NCI-H1417 (cell line): ENCODE results near the gene CEBPG.

Experiments used
- DNase-seq, 3 experiments: peaks; one replicate each; lab custom pipeline; 2025; lab: John Stamatoyannopoulos, UW

CEBPG gene

DNA sequence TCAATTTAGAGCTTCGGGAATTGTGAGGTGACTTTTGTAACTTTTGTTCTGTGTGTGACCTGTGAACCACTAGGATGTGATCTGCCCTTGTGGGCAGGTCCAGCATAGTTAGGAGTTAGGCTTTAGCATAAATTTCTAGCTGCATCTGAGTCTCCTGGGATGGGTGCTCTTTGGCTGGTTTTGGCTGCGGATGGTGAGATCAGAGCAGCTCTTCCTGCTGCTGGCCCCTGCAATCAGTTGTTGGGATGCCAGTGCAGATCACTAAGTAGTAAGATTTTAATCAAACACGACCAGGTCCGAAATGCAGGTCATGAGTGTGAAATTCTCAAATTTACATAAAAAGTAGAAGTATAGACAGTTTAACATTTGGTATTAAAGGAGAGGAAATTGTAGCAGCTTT lies 8.5 kb downstream of the CEBPG start:
- DNase-seq, result no peak

GRCh38 chr19:33382982-33383381 lies 9.5 kb downstream of the CEBPG start:
- DNase-seq, result no peak

GRCh38 chr19:33383720-33384292 lies 10.3 kb downstream of the CEBPG start:
- DNase-seq, result no peak

GRCh38 chr19:33384983-33385382 lies 11.5 kb downstream of the CEBPG start:
- no peak for DNase-seq

DNA sequence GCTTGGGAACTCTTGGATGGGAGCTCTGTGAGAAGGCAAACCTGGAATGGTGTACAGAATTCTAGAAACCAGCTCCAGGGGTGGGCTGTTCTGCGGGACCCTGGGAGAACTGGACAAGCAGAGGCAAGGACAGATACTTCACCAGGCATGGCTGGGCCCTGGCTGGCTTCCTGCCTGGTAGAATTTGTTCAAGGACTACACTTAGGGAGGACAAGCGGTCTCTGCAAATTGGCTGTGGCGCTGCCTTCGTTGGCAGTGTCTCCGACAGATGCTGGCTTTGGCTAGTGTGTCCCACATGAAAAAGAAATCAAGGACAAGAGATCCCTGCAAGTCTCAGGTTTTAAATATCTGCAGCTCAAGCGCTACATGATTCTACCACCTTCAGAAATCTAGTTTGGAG lies 12.4 kb downstream of the CEBPG start:
- DNase-seq, result peak in 1 of 3 experiments; percentile 4

GRCh38 chr19:33386361-33386858 lies 12.9 kb downstream of the CEBPG start:
- DNase-seq, result no peak

- DNase-seq, result no peak
Measured at GRCh38 chr19:33387351-33388230, 14.1 kb downstream of the CEBPG start.

GRCh38 chr19:33388231-33388724 lies 14.8 kb downstream of the CEBPG start:
- DNase-seq, result no peak

DNA sequence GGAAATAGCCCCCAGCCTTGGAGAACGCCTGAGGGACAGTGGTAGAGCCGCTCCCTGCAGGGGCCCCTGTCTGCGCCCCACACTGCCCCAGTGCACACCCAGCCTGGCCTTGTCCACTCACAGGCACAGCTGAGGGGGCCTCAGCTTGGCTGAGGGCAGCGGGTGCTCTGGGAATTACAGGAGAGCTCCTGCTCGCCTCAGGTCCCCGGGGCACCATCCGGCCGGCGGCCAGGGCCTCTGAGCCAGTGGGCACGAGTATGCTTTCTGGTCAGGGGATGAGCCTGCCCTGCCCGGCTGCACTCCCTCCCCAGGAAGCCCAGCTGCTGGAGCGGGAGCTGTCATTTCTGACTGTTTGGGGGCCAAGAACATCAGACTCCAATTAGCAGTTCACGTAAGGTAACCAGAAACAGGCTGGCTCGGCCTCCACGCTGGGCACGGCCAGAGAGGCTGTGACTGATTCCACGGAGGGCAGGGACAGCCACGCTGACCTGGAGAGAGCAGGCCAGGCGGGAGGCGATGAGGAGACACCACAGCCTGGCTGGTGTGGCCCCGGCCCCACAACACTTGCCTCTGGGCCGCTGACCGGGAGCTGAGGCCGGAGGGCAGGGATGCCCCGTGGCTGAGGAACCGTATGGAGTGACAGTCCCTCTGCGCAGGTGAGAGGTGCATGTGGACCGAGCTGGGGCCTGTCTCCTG lies 15.4 kb downstream of the CEBPG start:
- DNase-seq, result no peak

DNA sequence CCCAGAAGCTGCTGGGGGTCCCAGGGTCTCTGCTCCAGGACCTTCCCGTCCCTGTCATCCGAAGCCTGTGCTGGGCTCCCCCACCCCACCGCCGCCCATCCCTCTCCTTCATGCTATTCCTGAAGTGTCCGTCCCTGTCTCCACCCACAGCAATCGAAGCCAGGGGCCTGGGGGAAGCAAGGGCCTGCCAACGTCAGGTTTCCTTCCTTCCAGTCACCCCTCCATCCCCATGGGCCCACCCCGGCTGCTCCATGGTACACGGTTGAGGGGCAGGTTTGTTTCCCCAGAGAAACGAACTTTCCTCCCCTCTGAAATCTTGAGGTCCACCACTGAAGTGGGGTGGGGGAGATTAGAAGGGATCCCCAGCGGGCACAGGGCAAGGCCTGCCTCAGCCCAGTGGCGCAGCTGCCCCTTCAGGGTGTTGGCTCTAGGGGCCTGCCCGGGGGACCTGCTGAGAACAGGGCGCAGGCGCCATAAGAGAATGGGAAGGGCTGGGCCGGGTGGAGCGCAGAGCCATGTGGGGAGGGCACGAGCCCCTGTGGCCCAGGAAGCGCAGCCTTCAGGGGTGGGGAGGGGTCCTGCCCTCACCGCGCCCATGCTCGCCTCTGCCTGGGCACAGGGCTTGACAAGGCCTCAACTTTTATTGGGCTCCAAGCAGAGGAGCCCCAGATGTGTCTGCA lies 16.1 kb downstream of the CEBPG start:
- DNase-seq, result peak in 1 of 3 experiments; percentile 23

- DNase-seq, result peak in 1 of 3 experiments; percentile 23
Measured at GRCh38 chr19:33390101-33390907, 16.8 kb downstream of the CEBPG start.

DNA sequence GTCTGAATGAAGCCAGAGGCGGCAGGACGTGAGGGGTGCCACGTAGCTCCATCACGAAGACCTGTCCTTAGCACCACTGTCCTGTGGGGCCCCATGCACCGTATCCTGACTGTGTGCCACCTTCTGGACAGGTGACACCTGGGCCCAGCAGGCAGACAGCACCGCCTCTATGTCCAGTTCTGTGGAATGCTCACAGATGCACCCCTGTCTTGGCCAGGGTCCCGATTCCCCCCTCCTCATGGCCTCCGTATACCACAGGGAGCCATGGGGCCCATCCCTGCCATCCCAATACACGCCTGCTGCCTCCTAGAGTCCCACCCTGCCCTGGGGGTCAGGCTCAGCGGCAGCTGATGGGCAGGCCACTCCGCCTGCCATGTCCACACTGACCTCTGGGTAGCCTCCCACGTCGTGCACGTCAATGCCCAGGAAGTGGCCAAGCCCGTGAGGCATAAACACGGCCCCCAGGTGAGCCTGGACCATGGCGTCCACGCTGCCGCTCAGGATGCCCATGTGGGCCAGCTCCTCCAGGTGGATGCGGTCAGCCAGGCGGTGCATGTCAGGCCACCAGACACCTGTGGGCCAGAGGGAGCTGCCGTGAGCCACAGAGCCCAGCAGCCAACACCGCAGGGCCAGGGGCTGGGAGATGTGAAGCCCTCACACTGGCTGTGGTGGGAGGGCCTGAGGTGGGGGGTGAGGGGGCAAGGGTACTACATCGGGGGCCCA lies 17.6 kb downstream of the CEBPG start:
- DNase-seq, result no peak

DNA sequence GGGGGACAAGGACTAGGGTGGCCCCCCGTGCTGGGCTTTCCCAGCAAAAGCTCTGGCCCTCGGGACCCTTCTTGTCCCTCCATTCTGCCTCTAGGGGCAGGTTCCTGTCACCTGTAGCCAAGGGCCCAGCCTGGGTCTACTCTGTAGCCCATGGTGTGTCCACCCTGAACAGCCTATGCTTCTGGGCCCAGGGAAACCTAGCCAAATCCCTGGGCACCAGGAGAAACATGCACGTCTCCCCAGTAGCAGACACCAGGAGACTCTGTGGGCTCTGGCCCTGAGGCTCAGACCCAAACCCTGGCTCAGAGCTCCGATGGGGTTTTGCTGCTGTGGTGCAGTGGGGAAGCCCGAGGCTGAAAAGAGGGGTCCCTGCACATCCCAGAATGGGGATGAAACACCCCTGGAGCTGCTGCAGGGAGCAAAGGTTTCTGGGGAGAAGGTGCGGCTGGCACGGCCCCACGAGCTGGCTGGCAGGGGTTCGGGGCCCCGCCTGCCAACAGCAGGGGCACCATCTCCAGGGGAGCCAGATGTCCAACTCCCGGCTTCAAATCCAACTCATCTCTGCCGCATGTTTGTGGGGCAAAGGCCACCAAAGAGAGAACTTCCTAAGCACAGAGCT lies 18.2 kb downstream of the CEBPG start:
- no peak for DNase-seq

DNA sequence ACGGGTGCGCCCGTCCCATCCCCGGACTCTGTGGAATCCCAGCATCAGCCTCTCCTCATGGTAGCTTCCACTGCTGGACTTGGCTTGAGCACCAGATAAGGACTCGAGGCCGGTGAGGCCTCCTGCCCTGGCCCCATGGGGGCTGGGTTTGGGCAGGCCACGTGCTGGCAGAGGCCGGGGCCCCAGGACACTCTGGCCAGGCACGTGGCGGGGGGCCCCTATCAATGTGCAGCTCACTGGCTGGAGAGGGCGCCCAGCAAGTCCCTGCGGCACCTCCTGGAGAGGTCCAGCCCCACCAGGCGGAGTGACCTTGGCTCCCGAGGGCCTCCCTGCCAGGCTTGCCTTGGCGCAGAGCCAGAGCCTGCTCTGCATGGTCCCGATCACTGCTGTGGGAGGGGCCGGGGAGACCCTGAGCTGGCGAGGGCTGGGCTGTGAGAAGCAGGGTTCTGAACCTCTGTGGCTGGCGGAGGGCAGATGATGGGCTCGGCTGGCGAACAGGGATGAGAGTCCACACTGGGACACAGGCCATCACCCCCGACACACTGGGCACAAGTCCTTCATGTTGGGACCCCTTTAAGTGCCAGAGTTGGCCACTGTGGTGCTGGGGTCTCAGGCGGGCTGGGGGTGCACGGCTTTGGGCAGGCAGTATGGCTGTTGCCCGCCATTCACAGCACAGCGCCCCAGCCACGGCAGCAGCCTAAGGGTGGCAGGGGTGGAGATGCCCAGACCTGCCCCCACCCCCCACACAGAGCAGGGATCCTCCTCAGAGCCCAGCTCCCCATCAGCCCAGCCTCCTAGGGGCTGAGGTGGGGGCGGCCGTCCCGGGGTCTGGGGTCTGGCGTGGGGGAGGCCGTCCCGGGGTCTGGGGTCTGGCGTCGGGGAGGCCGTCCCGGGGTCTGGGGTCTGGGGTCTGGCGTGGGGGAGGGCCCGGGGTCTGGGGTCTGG lies 19.1 kb downstream of the CEBPG start:
- peak in 2 of 3 experiments; percentile 73 to 86 for DNase-seq

DNA sequence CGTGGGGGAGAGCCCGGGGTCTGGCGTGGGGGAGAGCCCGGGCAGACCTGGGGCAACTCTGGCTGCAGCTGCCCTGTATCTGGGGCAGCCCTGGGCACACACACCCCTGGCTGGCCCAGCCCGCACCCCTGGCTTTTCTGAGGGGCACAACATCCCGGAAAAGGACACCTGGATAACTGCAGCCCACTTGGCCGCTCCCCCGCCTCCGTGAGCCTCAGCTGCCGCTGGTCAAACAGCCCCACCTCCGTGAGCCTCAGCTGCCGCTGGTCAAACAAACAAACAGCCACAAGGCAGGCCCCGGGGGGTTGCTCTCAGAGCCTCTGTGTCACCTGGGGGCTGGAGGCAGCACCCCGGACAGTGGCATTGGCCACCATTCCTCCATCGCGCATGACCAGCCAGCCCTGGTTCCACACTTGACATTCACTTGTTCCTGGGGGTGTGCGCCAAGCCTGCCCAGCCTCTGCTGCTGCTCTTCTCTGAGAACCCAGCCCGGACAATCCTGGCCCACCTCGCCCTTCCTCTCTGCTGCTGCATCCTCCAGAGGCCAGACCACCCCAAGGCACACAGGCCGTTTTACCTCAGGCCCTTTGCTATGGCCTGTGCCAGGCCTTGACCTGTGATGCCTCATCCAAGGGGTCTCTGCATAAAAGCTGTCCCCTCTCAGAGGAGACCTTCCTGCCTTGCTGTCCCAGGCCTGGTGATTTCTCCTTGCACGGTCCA lies 19.9 kb downstream of the CEBPG start:
- DNase-seq, result peak in 2 of 3 experiments; percentile 51 to 73

DNA sequence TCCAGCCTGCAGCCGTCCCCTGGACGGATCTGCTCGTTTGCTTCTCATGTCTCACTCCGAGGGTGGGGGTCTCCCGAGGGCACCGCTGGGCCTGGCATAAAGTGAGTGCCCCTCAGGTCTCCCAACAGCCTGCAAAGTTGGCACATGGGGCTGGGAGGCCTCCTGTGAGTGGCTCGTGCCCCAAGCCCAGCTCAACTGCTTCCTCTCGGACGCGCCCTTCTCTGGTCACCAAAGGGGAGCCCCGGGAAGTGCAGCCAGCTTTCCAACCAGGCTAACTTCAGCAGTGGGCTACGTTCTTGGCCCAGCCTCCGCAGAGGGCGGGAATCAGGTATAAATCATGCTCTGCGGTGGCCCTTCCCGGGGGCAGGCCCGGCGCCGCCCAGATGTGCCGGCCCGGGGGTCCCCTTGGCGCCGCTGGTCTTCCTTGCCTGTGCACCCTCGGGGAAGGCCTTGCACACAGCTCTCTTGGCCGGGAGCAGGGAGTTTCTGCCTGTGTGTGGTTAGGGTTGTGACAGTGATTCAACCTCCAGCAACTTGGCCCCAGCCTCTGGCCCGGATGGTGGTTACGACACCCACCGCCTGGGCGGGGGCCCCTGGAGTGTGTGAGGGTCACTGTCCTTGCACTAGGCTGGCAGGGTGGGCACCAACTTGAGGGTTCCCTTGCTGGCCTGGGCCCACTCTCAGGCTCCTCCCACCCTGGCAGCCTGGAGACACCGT lies 20.7 kb downstream of the CEBPG start:
- DNase-seq, result no peak
